A549 (cell line): ENCODE data around the gene CELF3.

Source experiments
- BHLHE40 ChIP-seq: IDR thresholded peaks from 2 replicates; pipeline ENCODE4 v1.6.1; 2012; ENCODE audit warnings: low read depth, low read length, inconsistent platforms
- CEBPB ChIP-seq, 2 experiments: fragments of >200 bp in 1 of 2; sonication (Bioruptor Twin) in 1 of 2; formaldehyde crosslinking in 1 of 2; IDR thresholded peaks; 2 replicates each; pipeline ENCODE4 v1.6.1; 2012 to 2016
- CTCF ChIP-seq: fragments of >200 bp; sonication (Bioruptor Twin); formaldehyde crosslinking; IDR thresholded peaks from 3 replicates; pipeline ENCODE4 v1.5.1; 2016
- EP300 ChIP-seq, 2 experiments: fragments of >200 bp; sonication (Bioruptor Twin); formaldehyde crosslinking; IDR thresholded peaks; 2 replicates in 1 of 2; 3 replicates in 1 of 2; pipeline ENCODE4 v1.6.1; 2016 to 2017
- FOSB ChIP-seq: fragments of 250-450 bp; sonication (Bioruptor Pico); IDR thresholded peaks from 2 replicates; pipeline ENCODE4 v1.5.0; 2020; ENCODE audit warnings: mild to moderate bottlenecking, moderate library complexity
- MAZ ChIP-seq: fragments of 150-350 bp; IDR thresholded peaks from 2 replicates; pipeline ENCODE4 v1.6.1; 2014; ENCODE audit warnings: antibody characterized with exemption, low read depth, low read length, borderline replicate concordance
- NFE2L2 ChIP-seq: fragments of 150-350 bp; conservative IDR thresholded peaks from 2 replicates; pipeline ENCODE4 v1.6.1; 2014; ENCODE audit warnings: low read length
- PBX3 ChIP-seq: IDR thresholded peaks from 2 replicates; pipeline ENCODE4 v1.6.1; 2012
- POLR2A ChIP-seq: IDR thresholded peaks from 2 replicates; pipeline ENCODE4 v1.6.1; 2012; ENCODE audit warnings: mild to moderate bottlenecking, low read length
- RCOR1 ChIP-seq: fragments of 150-350 bp; IDR thresholded peaks from 2 replicates; pipeline ENCODE4 v1.6.1; 2014; ENCODE audit warnings: antibody characterized with exemption, low read length, low read depth
- RFX5 ChIP-seq: fragments of 450-650 bp; IDR thresholded peaks from 2 replicates; pipeline ENCODE4 v1.7.1; 2014; ENCODE audit warnings: antibody characterized with exemption, mild to moderate bottlenecking, moderate library complexity
- SMC3 ChIP-seq: fragments of >200 bp; sonication (Bioruptor Twin); formaldehyde crosslinking; IDR thresholded peaks from 3 replicates; pipeline ENCODE4 v1.6.1; 2018; ENCODE audit warnings: inconsistent platforms
- ZNF302 ChIP-seq: fragments of 250-450 bp; sonication (Bioruptor Pico); IDR thresholded peaks from 2 replicates; pipeline ENCODE4 v1.9.0; 2021; ENCODE audit warnings: inconsistent platforms, mild to moderate bottlenecking, moderate library complexity

GRCh38 chr1:151711951-151712350, 4.7 kb downstream of the CELF3 start:
- TF ChIP-seq POLR2A (no peak), CTCF (no peak), MAZ (no peak), CEBPB (IDR thresholded peaks at IDR 0.05) (no peak), EP300 (IDR thresholded peaks at IDR 0.05) (no peak), RCOR1 (no peak), NFE2L2 (no peak), FOSB (no peak), PBX3 (no peak), ZNF302 (CRISPR knock-in tag) (no peak), BHLHE40 (no peak), RFX5 (no peak), SMC3 (no peak)
